ENCODE measurements around the gene TRMT2B.
"Not testable (repeated sequence)": the region's sequence is repeated elsewhere in the genome, so short reads cannot be mapped to it uniquely, and the experiment has no call there.

Gene TRMT2B

GRCh38 chrX:101009090-101009489 is 42.8 kb downstream of the TRMT2B start:
- no peak for DNase-seq (ENCODE audit: low spot score)

GRCh38 chrX:100999451-100999850 is 52.5 kb downstream of the TRMT2B start:
- DNase-seq (ENCODE audit: low spot score) = no peak

- peak; percentile 58 for DNase-seq (ENCODE audit: low spot score)
Observed at GRCh38 chrX:100995469-100995868, 56.4 kb downstream of the TRMT2B start.

GRCh38 chrX:100994352-100995281 is 57.3 kb downstream of the TRMT2B start:
- peak; percentile 3 for DNase-seq (ENCODE audit: low spot score)

GRCh38 chrX:100990139-100990538 is 61.8 kb downstream of the TRMT2B start:
- no peak for DNase-seq (ENCODE audit: low spot score)

- DNase-seq (ENCODE audit: low spot score) = no peak
Observed at GRCh38 chrX:100984818-100985217, 67.1 kb downstream of the TRMT2B start.

GRCh38 chrX:100981498-100981845 is 70.4 kb downstream of the TRMT2B start:
- DNase-seq (ENCODE audit: low spot score) = not testable (repeated sequence)

- no peak for DNase-seq (ENCODE audit: low spot score)
Observed at GRCh38 chrX:100980608-100981497, 71.1 kb downstream of the TRMT2B start.

- no peak for DNase-seq (ENCODE audit: low spot score)
Observed at GRCh38 chrX:100979881-100980607, 71.9 kb downstream of the TRMT2B start.

- DNase-seq (ENCODE audit: low spot score) = no peak
Observed at GRCh38 chrX:100976211-100976610, 75.7 kb downstream of the TRMT2B start.

- DNase-seq (ENCODE audit: low spot score) = no peak
Observed at GRCh38 chrX:100975212-100975611, 76.7 kb downstream of the TRMT2B start.

- DNase-seq (ENCODE audit: low spot score) = no peak
Observed at GRCh38 chrX:100973411-100973810, 78.5 kb downstream of the TRMT2B start.

- no peak for DNase-seq (ENCODE audit: low spot score)
Observed at GRCh38 chrX:100969936-100970335, 82.0 kb downstream of the TRMT2B start.

- DNase-seq (ENCODE audit: low spot score) = no peak
Observed at GRCh38 chrX:100969408-100969807, 82.5 kb downstream of the TRMT2B start, which contains the start of gene ARL13A. Gene ARL13A, plus strand, starts transcription at chrX:100969708. Its CDS starts 3,982 bp downstream, at chrX:100973690.

GRCh38 chrX:100964362-100964761 is 87.5 kb downstream of the TRMT2B start:
- DNase-seq (ENCODE audit: low spot score) = no peak

- no peak for DNase-seq (ENCODE audit: low spot score)
Observed at GRCh38 chrX:100962811-100963210, 89.1 kb downstream of the TRMT2B start.

Data from GM03348 (cell line).